Measurements from ENCODE around the gene STK35.

The STK35 gene

DNA sequence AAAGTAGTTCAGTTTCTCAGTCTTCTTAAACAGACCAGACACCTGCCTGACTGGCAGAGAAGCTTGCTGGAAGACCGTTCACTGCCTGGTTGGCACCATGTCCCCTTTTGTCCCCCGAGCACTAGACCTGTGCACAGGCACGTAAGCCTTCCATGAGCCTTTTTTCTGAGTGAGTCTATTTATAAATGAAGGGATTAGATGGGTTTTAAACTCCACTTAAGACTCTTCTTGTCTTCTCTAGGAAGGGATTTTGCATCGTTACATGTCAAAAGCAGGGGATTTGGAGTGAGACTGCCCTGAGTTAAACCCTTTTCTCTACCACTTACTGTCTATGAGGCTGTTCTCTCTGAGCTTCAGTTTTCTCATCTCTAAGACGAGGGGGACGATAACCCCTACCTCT is 37.6 kb downstream of the STK35 start:
- Histone ChIP-seq H3K79me2 (ENCODE audit: insufficient read depth, low read length) (no peaks in the 10 kb centered on the region), H3K9me2 (ENCODE audit: low read depth, low read length) (no peaks in the 10 kb centered on the region), H2AFZ (ENCODE audit: low read length) (no peak overlapping the region), H3F3A (ENCODE audit: insufficient read depth, low read length) (no peaks in the 10 kb centered on the region), H3K27me3 (ENCODE audit: insufficient read depth, low read length) (no peaks in the 10 kb centered on the region), H3K9ac (ENCODE audit: low read length) (no peak overlapping the region), H3K9me3 (ENCODE audit: low read length) (no peaks in the 10 kb centered on the region), H3K27ac (ENCODE audit: low read depth, low read length, poor library complexity, severe bottlenecking) (no peak overlapping the region), H3K4me2 (ENCODE audit: low read length) (no peak overlapping the region), H4K20me1 (ENCODE audit: insufficient read depth, low read length) (no peaks in the 10 kb centered on the region), H3K36me3 (ENCODE audit: insufficient read depth, low read length) (peaks cover 4% of the 10 kb centered on the region; the same call in 1 of the 2 replicates), H3K4me1 (ENCODE audit: insufficient read depth, low read length, severe bottlenecking) (no peaks in the 10 kb centered on the region), H3K4me3 (ENCODE audit: low read depth, low read length, poor library complexity, severe bottlenecking) (no peak overlapping the region)
- no peak for TF ChIP-seq EZH2 (IDR thresholded peaks at IDR 0.05; ENCODE audit: borderline replicate concordance, low read length)
- TF ChIP-seq CTCF (IDR thresholded peaks at IDR 0.05; ENCODE audit: low read length), result no peak

DNA sequence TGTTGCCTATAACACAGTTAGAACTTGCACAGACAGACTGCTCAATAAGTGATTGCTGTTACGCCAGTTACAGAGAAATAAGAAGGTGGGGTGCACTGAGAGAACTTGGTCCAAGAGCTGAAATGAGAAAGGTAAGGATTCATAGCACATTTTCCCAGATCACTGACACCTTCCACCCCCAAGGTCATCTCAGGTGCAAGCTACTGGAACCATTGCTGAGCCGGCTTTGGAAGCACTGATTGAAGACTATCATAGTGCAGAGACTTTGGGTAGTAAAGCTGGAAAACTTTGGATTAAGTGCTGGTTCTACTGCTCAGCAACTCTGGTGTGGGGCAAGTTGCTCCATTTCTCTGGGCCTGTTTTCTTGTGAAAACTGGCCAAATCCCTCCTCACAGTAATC is 38.1 kb downstream of the STK35 start:
- Histone ChIP-seq H3K27me3 (ENCODE audit: insufficient read depth, low read length) (no peaks in the 10 kb centered on the region), H3F3A (ENCODE audit: insufficient read depth, low read length) (no peaks in the 10 kb centered on the region), H4K20me1 (ENCODE audit: insufficient read depth, low read length) (no peaks in the 10 kb centered on the region), H3K4me1 (ENCODE audit: insufficient read depth, low read length, severe bottlenecking) (no peaks in the 10 kb centered on the region), H3K9me3 (ENCODE audit: low read length) (no peaks in the 10 kb centered on the region), H3K4me3 (ENCODE audit: low read depth, low read length, poor library complexity, severe bottlenecking) (no peak overlapping the region), H2AFZ (ENCODE audit: low read length) (no peak overlapping the region), H3K9me2 (ENCODE audit: low read depth, low read length) (no peaks in the 10 kb centered on the region), H3K36me3 (ENCODE audit: insufficient read depth, low read length) (peaks cover 4% of the 10 kb centered on the region; the same call in 1 of the 2 replicates), H3K9ac (ENCODE audit: low read length) (no peak overlapping the region), H3K79me2 (ENCODE audit: insufficient read depth, low read length) (no peaks in the 10 kb centered on the region), H3K4me2 (ENCODE audit: low read length) (no peak overlapping the region), H3K27ac (ENCODE audit: low read depth, low read length, poor library complexity, severe bottlenecking) (no peak overlapping the region)
- no peak for TF ChIP-seq CTCF (IDR thresholded peaks at IDR 0.05; ENCODE audit: low read length)
- no peak for TF ChIP-seq EZH2 (IDR thresholded peaks at IDR 0.05; ENCODE audit: borderline replicate concordance, low read length)

DNA sequence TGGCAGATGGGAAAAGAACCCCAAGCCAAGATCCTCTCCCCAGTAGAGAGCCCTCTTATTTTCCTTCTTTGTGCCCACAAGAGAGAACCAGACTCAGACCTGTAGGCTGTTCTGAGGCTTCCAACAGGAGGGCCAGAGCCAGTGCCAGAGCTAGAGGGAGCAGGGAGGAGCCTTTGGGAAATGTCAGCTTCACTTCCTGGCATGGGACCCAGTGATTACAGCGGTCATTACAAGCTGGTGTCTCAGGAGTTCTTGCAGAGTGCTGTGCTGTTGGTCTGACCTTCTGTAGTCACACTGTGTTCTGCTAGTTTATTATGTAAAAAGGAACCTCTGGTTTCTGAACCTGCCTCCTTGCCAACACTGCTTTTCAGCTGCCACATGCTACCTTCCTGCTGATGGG is 38.9 kb downstream of the STK35 start:
- H3K36me3 ChIP-seq (ENCODE audit: insufficient read depth, low read length), result peaks cover 4% of the 10 kb centered on the region; the same call in 1 of the 2 replicates
- H3K4me3 ChIP-seq (ENCODE audit: low read depth, low read length, poor library complexity, severe bottlenecking), result no peak overlapping the region
- no peak overlapping the region for H3K27ac ChIP-seq (ENCODE audit: low read depth, low read length, poor library complexity, severe bottlenecking)
- H3K9ac ChIP-seq (ENCODE audit: low read length), result no peak overlapping the region
- no peaks in the 10 kb centered on the region for H3K4me1 ChIP-seq (ENCODE audit: insufficient read depth, low read length, severe bottlenecking)
- no peaks in the 10 kb centered on the region for H3K27me3 ChIP-seq (ENCODE audit: insufficient read depth, low read length)
- no peak overlapping the region for H2AFZ ChIP-seq (ENCODE audit: low read length)
- no peaks in the 10 kb centered on the region for H3K9me3 ChIP-seq (ENCODE audit: low read length)
- TF ChIP-seq CTCF (IDR thresholded peaks at IDR 0.05; ENCODE audit: low read length) (no peak), EZH2 (IDR thresholded peaks at IDR 0.05; ENCODE audit: borderline replicate concordance, low read length) (no peak)
- no peak overlapping the region for H3K4me2 ChIP-seq (ENCODE audit: low read length)
- no peaks in the 10 kb centered on the region for H3F3A ChIP-seq (ENCODE audit: insufficient read depth, low read length)
- H4K20me1 ChIP-seq (ENCODE audit: insufficient read depth, low read length), result no peaks in the 10 kb centered on the region
- H3K79me2 ChIP-seq (ENCODE audit: insufficient read depth, low read length), result no peaks in the 10 kb centered on the region
- no peaks in the 10 kb centered on the region for H3K9me2 ChIP-seq (ENCODE audit: low read depth, low read length)

Data from OCI-LY1 (cell line).